ENCODE results near the gene FNBP1. TPM values are rescaled to one million over a fixed set of nuclear protein-coding genes. Genes with fewer than 3 reads are reported as not detected.
A peak's percentile ranks its signal among the peaks of the same experiment; 100 is the strongest.

The FNBP1 gene
- total and polyA plus RNA-seq, 2 of the 13 experiments (the other 11 are each of a cell fraction or from before 2014, with no cell fraction given): 5.4 to 19.5 TPM

DNA sequence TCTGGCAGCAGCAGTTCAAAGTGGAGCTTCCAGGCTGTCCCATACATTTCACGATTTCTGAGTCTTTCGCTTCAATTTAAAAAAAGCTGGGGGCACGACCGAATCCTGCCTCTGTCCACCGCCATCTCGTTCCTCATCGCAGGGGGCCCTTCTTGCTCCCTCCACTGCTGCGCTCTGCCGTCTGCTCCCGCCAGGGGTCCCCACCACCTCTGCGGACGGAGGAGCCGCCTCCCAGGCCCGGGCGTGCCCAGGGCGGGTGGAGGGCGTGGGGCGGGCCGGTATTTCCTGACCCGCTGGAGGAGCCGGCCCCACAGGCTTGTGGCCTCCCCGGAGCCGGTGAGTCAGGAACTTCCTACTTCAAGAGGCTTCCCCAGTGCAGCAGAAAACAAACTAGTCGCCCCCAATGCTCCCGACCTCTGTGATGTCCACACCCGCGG is 157.3 kb downstream of the FNBP1 start (continued):
- TF ChIP-seq, protein P1, sequence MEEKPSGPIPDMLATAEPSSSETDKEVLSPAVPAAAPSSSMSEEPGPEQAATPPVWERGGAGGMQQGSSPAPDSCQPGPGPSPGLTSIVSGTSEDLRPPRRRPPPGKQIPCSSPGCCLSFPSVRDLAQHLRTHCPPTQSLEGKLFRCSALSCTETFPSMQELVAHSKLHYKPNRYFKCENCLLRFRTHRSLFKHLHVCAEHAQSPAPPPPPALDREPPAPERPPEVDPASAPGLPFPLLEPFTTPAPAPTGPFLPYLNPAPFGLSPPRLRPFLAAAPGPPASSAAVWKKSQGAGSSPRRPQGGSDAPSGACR (CRISPR knock-in tag; IDR thresholded peaks at IDR 0.05): 0 out of 2 replicates have a peak, but pooled peaks have one; percentile 69
- no peak for TF ChIP-seq DR1 (CRISPR knock-in tag; IDR thresholded peaks at IDR 0.05)
- TF ChIP-seq AGO2 (optimal IDR thresholded peaks at IDR 0.05; ENCODE audit: low read depth, low read length): peak; percentile 63
- TF ChIP-seq, protein P2, sequence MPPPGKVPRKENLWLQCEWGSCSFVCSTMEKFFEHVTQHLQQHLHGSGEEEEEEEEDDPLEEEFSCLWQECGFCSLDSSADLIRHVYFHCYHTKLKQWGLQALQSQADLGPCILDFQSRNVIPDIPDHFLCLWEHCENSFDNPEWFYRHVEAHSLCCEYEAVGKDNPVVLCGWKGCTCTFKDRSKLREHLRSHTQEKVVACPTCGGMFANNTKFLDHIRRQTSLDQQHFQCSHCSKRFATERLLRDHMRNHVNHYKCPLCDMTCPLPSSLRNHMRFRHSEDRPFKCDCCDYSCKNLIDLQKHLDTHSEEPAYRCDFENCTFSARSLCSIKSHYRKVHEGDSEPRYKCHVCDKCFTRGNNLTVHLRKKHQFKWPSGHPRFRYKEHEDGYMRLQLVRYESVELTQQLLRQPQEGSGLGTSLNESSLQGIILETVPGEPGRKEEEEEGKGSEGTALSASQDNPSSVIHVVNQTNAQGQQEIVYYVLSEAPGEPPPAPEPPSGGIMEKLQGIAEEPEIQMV (CRISPR knock-in tag; IDR thresholded peaks at IDR 0.05; ENCODE audit: low read depth): peak; percentile 26; the same call in 1 of the 2 replicates
- peak; percentile 53; the same call in 1 of the 2 replicates for TF ChIP-seq ZMYM4 (CRISPR knock-in tag; IDR thresholded peaks at IDR 0.05)
- TF ChIP-seq, protein P3, sequence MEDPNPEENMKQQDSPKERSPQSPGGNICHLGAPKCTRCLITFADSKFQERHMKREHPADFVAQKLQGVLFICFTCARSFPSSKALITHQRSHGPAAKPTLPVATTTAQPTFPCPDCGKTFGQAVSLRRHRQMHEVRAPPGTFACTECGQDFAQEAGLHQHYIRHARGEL (CRISPR knock-in tag; IDR thresholded peaks at IDR 0.05): no peak
- TF ChIP-seq ATF7 (IDR thresholded peaks at IDR 0.05): no peak
- TF ChIP-seq ATF7 (CRISPR knock-in tag; IDR thresholded peaks at IDR 0.05): no peak
- TF ChIP-seq MED1 (CRISPR knock-in tag; IDR thresholded peaks at IDR 0.05): peak; percentile 25; the same call in 1 of the 2 replicates
- peak; percentile 58; the same call in 1 of the 2 replicates for TF ChIP-seq SP5 (CRISPR knock-in tag; IDR thresholded peaks at IDR 0.05; ENCODE audit: borderline replicate concordance, low read depth)
- TF ChIP-seq HDAC2 (CRISPR knock-in tag; IDR thresholded peaks at IDR 0.05): peak; percentile 37; the same call in 1 of the 2 replicates
- TF ChIP-seq, protein P4, sequence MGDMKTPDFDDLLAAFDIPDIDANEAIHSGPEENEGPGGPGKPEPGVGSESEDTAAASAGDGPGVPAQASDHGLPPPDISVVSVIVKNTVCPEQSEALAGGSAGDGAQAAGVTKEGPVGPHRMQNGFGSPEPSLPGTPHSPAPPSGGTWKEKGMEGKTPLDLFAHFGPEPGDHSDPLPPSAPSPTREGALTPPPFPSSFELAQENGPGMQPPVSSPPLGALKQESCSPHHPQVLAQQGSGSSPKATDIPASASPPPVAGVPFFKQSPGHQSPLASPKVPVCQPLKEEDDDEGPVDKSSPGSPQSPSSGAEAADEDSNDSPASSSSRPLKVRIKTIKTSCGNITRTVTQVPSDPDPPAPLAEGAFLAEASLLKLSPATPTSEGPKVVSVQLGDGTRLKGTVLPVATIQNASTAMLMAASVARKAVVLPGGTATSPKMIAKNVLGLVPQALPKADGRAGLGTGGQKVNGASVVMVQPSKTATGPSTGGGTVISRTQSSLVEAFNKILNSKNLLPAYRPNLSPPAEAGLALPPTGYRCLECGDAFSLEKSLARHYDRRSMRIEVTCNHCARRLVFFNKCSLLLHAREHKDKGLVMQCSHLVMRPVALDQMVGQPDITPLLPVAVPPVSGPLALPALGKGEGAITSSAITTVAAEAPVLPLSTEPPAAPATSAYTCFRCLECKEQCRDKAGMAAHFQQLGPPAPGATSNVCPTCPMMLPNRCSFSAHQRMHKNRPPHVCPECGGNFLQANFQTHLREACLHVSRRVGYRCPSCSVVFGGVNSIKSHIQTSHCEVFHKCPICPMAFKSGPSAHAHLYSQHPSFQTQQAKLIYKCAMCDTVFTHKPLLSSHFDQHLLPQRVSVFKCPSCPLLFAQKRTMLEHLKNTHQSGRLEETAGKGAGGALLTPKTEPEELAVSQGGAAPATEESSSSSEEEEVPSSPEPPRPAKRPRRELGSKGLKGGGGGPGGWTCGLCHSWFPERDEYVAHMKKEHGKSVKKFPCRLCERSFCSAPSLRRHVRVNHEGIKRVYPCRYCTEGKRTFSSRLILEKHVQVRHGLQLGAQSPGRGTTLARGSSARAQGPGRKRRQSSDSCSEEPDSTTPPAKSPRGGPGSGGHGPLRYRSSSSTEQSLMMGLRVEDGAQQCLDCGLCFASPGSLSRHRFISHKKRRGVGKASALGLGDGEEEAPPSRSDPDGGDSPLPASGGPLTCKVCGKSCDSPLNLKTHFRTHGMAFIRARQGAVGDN (CRISPR knock-in tag; IDR thresholded peaks at IDR 0.05): peak; percentile 68
- peak; percentile 34; the same call in 1 of the 2 replicates for TF ChIP-seq ZFX (CRISPR knock-in tag; IDR thresholded peaks at IDR 0.05; ENCODE audit: low read depth)
- TF ChIP-seq, protein P5, sequence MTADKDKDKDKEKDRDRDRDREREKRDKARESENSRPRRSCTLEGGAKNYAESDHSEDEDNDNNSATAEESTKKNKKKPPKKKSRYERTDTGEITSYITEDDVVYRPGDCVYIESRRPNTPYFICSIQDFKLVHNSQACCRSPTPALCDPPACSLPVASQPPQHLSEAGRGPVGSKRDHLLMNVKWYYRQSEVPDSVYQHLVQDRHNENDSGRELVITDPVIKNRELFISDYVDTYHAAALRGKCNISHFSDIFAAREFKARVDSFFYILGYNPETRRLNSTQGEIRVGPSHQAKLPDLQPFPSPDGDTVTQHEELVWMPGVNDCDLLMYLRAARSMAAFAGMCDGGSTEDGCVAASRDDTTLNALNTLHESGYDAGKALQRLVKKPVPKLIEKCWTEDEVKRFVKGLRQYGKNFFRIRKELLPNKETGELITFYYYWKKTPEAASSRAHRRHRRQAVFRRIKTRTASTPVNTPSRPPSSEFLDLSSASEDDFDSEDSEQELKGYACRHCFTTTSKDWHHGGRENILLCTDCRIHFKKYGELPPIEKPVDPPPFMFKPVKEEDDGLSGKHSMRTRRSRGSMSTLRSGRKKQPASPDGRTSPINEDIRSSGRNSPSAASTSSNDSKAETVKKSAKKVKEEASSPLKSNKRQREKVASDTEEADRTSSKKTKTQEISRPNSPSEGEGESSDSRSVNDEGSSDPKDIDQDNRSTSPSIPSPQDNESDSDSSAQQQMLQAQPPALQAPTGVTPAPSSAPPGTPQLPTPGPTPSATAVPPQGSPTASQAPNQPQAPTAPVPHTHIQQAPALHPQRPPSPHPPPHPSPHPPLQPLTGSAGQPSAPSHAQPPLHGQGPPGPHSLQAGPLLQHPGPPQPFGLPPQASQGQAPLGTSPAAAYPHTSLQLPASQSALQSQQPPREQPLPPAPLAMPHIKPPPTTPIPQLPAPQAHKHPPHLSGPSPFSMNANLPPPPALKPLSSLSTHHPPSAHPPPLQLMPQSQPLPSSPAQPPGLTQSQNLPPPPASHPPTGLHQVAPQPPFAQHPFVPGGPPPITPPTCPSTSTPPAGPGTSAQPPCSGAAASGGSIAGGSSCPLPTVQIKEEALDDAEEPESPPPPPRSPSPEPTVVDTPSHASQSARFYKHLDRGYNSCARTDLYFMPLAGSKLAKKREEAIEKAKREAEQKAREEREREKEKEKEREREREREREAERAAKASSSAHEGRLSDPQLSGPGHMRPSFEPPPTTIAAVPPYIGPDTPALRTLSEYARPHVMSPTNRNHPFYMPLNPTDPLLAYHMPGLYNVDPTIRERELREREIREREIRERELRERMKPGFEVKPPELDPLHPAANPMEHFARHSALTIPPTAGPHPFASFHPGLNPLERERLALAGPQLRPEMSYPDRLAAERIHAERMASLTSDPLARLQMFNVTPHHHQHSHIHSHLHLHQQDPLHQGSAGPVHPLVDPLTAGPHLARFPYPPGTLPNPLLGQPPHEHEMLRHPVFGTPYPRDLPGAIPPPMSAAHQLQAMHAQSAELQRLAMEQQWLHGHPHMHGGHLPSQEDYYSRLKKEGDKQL (CRISPR knock-in tag; IDR thresholded peaks at IDR 0.05; ENCODE audit: low read depth): no peak
- no peak for TF ChIP-seq ZNF367 (CRISPR knock-in tag; IDR thresholded peaks at IDR 0.05; ENCODE audit: borderline replicate concordance)
- TF ChIP-seq ZNF792 (CRISPR knock-in tag; IDR thresholded peaks at IDR 0.05): peak; percentile 40; the same call in 1 of the 2 replicates
